Activated T-cell treated with anti-CD3 and anti-CD28 coated beads for 48 hours (primary cell): ENCODE data around the gene RNFT2.
A peak's percentile ranks its signal among the peaks of the same experiment; 100 is the strongest.

Source experiments
- DNase-seq: peaks from one replicate; pipeline ENCODE4 v3.0.0-alpha.2; 2020; ENCODE audit warnings: low read depth

RNFT2 gene, protein sequence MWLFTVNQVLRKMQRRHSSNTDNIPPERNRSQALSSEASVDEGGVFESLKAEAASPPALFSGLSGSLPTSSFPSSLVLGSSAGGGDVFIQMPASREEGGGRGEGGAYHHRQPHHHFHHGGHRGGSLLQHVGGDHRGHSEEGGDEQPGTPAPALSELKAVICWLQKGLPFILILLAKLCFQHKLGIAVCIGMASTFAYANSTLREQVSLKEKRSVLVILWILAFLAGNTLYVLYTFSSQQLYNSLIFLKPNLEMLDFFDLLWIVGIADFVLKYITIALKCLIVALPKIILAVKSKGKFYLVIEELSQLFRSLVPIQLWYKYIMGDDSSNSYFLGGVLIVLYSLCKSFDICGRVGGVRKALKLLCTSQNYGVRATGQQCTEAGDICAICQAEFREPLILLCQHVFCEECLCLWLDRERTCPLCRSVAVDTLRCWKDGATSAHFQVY

GRCh38 chr12:116737774-116738657 lies at the start of gene RNFT2, which contains the start of gene SPRING1:
Gene RNFT2, plus strand, starts transcription at chr12:116738315. Its CDS starts 2,183 bp downstream, at chr12:116740498.
Gene SPRING1, minus strand, starts transcription at chr12:116738069. Its CDS starts 169 bp downstream, at chr12:116737900.
- DNase-seq, result peak; percentile 97

DNA sequence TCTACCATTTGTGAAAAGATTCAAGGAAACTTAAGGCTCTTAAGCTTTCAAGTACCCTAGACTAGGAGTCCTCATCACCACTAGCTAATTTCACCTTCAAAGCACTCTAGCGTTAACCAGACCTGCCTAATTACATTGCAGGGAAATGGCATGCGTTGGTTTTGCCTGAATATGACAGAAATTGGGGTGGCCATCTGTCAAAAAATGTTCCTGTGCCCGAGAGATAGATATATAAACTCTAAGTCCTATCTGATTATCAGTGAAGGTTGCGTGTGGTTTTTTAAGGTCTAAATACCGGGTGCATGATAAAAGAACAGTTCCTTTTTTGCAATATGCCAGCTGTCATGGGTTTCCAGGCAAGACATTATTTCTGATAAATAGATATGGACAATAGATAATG lies 48.6 kb upstream of the RNFT2 start:
- no peak for DNase-seq

GRCh38 chr12:116689979-116690744 lies 48.0 kb upstream of the RNFT2 start:
- DNase-seq, result no peak

GRCh38 chr12:116691205-116691604 lies 46.9 kb upstream of the RNFT2 start:
- DNase-seq, result no peak

DNA sequence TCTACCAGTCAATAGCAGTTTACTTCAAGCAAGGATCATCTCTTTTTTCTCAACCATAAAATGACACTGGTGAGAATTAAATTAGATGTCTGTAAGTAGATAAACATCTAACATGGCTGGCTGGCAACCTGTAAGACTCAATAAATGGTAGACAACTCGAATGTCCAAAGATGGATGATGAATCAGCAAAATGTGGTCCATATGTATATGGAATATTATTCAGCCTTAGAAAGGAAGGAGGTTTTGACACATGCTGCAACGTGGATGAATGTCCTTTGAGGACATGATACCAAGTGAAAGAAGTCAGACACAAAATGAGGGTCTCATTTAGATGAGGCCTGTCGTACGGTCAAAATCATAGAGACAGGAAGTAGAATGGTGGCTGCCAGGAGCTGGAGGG lies 46.5 kb upstream of the RNFT2 start:
- DNase-seq, result no peak

DNA sequence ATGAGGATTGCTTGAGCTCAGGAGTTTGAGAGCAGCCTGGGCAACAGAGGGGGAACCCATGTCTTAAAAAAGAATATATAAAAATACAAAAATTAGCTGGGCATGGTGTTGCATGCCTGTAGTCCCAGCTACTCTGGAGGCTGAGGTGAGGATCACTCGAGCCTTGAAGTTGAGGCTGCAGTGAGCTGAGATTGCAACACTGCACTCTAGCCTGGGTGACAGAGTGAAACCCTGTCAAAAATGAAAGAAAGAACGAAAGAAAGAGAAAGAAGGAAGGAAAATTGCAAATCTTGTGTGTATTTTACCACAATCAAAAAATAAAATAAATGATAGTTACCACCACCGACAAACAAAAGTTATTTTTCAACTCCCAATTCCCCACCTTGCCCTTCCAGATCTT lies 45.5 kb upstream of the RNFT2 start:
- DNase-seq, result no peak

GRCh38 chr12:116693286-116694227 lies 44.6 kb upstream of the RNFT2 start:
- DNase-seq, result no peak

DNA sequence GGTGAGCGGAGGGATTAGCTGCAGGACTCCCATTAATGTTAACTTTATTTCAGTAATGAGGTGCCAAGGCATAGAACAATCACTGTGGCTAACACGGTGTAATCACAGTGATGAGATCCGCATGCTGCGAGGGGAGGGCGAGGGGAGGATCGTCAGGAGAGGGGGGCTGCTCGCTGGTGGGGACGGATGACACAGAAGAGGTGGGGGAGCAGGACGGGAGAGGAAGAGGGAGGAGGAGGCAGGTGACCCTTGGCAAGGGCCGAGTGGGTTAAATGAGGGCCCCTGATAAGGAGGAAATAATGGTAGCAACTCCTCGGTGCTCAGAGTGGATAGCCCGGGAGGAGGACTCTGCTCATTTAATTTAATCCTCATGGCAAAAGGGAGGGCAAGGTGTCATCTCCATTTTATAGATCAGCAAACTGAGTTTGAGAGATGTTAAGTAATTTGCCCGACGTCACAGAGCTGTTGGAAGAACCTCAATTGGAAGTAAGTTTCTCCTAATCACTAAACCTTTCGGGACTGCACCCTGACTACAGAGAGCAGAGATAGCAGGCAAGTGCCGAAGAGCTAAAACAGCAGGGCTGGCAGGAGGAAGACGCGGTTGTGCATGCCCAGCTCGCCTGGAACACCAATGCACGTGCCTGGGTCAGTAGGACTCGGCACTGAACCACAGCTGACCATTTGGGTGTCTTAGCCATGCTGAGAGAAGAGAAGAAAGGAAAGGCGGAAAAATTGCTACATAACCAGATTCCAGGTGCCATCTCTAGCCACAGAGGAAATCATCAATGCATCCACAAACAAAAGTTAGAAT lies 43.3 kb upstream of the RNFT2 start:
- DNase-seq, result no peak

GRCh38 chr12:116695464-116695725 lies 42.7 kb upstream of the RNFT2 start:
- no peak for DNase-seq

DNA sequence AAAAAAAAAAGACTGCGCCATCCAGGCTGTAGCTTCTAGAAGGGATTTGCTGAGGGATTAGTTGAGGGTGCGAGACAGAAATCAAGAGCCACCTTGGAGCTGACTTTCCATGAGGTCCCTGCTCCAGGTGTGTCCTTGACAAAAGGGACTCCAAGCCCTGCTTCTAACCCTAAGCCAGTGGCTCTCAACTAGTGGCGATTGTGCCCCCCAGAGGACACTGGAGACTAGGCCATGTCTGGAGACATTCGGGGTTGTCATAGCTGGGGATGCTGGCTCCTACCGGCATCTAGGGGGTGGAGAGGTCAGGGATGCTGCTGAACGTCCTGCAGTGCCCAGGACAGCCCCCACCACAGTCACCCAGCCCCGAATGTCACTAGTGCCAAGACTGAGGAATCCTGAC lies 40.8 kb upstream of the RNFT2 start:
- no peak for DNase-seq

DNA sequence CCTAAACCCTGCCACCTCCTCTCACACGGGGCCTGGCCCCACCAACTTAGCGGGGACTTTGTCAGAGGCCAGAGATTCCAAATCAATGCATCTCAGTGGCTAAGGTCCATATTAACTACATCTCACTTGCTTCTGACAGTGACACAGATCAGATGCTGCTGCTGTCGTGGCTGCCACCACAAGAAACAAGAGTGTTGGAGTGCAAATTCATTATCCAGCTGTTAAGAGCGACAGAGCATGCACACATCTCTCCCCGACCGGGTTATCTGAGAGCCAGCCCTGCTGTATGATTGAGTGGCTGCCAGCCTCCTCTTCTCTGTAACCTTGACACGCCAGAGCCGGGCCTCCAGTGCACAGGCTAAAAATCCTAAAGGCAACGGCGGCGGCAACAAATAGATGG lies 40.4 kb upstream of the RNFT2 start:
- DNase-seq, result no peak

GRCh38 chr12:116698116-116698515 lies 40.0 kb upstream of the RNFT2 start:
- no peak for DNase-seq

GRCh38 chr12:116698554-116699075 lies 39.5 kb upstream of the RNFT2 start:
- DNase-seq, result no peak

GRCh38 chr12:116700066-116700465 lies 38.0 kb upstream of the RNFT2 start:
- DNase-seq, result no peak

DNA sequence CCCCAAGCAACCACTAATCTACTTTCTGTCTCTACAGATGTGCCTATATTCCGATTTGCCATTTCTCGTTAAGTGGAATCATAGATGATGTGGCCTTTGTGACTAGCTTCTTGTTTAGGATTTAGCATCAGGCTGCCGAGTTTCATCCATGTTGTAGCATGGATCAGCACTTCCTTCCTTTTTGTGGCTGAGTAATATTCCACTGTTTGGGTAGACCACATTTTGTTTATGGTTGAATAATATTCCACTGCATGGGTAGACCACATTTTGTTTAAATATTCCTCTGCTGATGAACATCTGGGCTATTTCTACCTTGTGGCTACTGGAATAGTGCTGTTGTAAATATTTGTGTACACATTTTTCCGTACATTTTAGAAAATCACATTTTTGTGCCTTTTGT lies 36.7 kb upstream of the RNFT2 start:
- no peak for DNase-seq

- peak; percentile 39 for DNase-seq
These were observed 34.8 kb upstream of the RNFT2 start for GRCh38 chr12:116703214-116703795.

DNA sequence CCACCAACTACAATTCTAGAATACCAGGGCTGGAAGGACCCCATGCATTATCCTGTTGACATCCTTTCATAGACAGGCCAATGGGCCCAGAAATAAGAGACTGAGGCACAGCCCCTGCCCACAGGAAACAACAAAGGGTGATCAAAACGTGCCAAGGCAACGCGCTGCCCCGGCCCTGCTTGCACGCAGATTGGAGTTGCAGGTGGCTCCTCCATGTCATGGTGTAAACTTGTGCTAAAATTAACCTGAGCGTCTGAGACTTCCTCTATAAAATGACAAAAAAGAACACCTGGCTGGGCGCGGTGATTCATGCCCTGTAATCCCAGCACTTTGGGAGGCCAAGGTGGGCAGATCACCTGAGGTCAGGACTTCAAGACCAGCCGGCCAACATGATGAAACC lies 30.4 kb upstream of the RNFT2 start:
- no peak for DNase-seq

DNA sequence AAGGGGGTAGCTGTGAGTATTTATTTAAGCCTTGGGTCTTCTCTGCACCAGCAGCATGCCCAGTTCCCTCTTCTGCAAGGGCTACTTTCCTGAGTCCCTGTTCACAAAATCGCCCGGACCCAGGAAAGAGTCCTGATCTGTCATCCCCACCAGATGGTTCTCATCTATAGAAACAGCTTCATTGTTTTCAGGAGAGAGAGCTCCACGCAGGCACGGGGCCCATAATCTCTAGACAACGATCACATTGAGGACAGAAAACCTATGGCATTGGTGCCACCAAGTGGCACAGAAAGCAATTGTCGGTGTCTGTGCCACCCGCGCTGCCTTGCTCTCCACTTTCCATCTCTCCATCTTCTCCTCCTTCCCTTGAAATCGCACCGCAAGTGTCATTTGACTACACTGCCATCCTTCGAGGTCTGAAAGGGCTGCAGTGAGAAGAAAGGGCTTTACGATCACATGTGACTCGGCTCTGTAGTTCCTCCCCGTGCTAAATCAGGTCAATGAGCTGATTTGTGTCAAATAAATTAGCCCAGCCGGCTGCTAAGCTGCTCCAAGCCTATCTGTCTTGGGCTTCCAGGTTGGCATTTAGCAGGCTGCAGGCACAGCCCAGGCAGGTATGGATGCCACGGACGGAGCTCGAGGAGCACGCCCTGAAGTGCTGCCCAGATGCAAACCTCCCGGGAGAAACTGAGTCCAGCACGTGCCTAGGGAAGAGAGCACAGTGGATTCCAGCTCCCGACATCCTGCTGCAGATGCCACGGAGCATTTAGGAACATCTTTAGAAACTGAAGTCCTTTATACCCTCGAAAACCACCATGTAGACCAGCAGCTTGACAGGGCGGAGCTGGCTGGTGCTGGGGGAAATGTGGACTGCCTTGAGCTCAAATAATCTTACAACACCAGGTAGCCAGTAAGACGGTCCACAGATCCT lies 29.0 kb upstream of the RNFT2 start:
- peak; percentile 14 for DNase-seq

- no peak for DNase-seq
These were observed 28.3 kb upstream of the RNFT2 start for GRCh38 chr12:116709768-116710167.
